Central memory CD8-positive, alpha-beta T cell (primary cell): ENCODE data around the gene SMIM45.

ENCODE experiments used
- ATAC-seq: fragments of 150-1000 bp; cut with Tn5 transposase; replicated peaks from 2 replicates; pipeline ENCODE4 v1.10.0; 2022; ENCODE audit warnings: mild to moderate bottlenecking, moderate FRiP score, moderate number of reproducible peaks; ENCODE audit not compliant: poor library complexity, severe bottlenecking; ENCODE audit errors: extremely low read depth
- DNase-seq, 2 donors: peaks; one replicate each; pipeline ENCODE4 v3.0.0; 2021; ENCODE audit warnings: low spot score in 2 of 2
- H3K27ac Mint-ChIP-seq: one replicate; pipeline ENCODE4 v1.8.0; 2022; ENCODE audit warnings: low read depth, mild to moderate bottlenecking, moderate library complexity, mixed read lengths
- H3K27me3 Mint-ChIP-seq: one replicate; pipeline ENCODE4 v1.8.0; 2022; ENCODE audit warnings: mixed read lengths
- H3K36me3 Mint-ChIP-seq: one replicate; pipeline ENCODE4 v1.8.0; 2022; ENCODE audit warnings: mild to moderate bottlenecking, moderate library complexity, mixed read lengths; ENCODE audit not compliant: insufficient read depth
- H3K4me1 Mint-ChIP-seq: one replicate; pipeline ENCODE4 v1.8.0; 2022; ENCODE audit warnings: mixed read lengths
- H3K4me3 Mint-ChIP-seq: one replicate; pipeline ENCODE4 v1.8.0; 2022; ENCODE audit warnings: mild to moderate bottlenecking, moderate library complexity, mixed read lengths
- H3K9me3 Mint-ChIP-seq: one replicate; pipeline ENCODE4 v1.8.0; 2022; ENCODE audit warnings: mixed read lengths

SMIM45 gene

GRCh38 chr22:41911001-41911611, 40.8 kb upstream of the SMIM45 start:
- DNase-seq (no peak), ATAC-seq (no peak)
- peak overlapping the region; percentile 38 for H3K27ac Mint-ChIP-seq
- peaks cover 3% of the 10 kb centered on the region for H3K36me3 Mint-ChIP-seq
- H3K27me3 Mint-ChIP-seq, result peaks cover 45% of the 10 kb centered on the region
- H3K4me1 Mint-ChIP-seq, result peaks cover 21% of the 10 kb centered on the region
- H3K9me3 Mint-ChIP-seq, result no peaks in the 10 kb centered on the region
- H3K4me3 Mint-ChIP-seq, result peak overlapping the region; percentile 68

DNA sequence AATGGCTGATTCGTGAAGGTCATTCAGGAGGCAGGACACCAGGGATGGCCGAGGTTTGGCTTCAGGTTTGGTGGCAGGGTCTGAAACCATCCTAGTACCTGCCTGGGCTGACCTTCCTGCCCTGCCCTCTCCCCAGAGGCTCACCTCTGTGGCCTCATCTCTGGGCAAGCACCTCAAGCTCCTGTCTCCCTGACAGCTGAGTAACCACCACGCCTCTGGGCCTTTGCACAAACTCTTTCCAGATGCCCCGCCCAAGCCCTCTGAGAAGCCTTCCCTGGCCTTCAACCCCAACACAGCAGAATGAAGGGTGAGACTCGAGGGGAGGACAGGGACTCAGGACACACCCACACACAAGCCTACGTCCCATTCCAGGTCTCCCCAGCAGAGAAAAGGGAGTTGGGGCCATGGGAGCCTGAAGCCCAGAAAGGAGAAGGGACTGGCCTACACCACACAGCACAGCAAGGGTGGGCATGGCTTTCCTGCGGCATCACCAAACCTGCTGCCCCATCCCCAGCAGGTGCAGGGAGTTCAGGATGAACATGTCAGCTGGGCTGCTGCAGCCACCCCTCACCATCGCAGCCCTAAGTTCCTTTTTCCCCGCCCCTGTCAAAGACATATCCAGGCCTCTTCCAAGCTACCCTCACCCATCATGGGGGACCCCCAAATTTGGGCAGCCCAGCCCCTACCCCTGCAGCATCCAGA, 39.5 kb upstream of the SMIM45 start:
- Mint-ChIP-seq H3K27ac (no peak overlapping the region), H3K4me1 (peaks cover 19% of the 10 kb centered on the region), H3K27me3 (peaks cover 59% of the 10 kb centered on the region), H3K4me3 (peak overlapping the region; percentile 60), H3K9me3 (no peaks in the 10 kb centered on the region), H3K36me3 (peaks cover 3% of the 10 kb centered on the region)
- DNase-seq (no peak), ATAC-seq (no peak)

DNA sequence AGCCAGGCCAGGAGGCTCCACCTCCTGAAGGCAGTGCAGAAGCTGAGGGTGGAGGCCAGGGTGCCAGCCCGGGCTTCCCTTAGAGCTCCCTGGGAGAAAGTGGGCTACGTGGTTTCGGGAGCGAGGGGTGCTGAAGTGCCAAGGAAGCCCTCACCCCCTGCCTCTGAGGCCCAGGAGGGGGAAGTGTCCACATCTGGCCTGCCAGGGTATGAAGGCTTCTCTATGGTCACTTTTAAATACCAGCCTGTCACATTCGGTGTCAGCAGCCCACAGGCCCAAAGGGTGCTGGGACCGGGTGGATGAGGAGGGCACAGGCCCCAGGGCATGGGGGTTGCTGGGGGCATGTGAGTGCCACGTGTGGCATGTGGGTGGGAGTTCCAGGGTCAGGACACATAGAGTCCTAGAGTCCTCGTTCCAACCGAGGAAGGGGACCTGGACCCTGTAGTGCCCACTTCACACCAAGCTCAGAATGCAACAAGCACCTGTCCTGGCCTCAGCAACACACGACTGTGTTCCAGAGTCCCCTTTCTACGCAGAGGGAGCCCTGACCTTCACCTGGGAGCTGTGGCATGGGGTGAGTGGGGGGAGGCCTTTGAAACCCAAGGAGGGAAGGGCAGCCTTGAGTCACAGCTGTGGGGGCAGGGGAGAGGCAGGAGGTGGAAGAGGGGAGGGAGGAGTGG, 38.8 kb upstream of the SMIM45 start:
- no peak for DNase-seq
- Mint-ChIP-seq H3K27me3 (peaks cover 60% of the 10 kb centered on the region), H3K9me3 (no peaks in the 10 kb centered on the region), H3K4me1 (peaks cover 14% of the 10 kb centered on the region), H3K36me3 (peaks cover 3% of the 10 kb centered on the region), H3K27ac (no peak overlapping the region), H3K4me3 (peak overlapping the region; percentile 60)
- ATAC-seq, result no peak

GRCh38 chr22:41913842-41914534, 38.0 kb upstream of the SMIM45 start:
- peak overlapping the region; percentile 60 for H3K4me3 Mint-ChIP-seq
- H3K36me3 Mint-ChIP-seq, result peaks cover 2% of the 10 kb centered on the region
- peaks cover 6% of the 10 kb centered on the region for H3K4me1 Mint-ChIP-seq
- ATAC-seq, result no peak
- no peak overlapping the region for H3K27ac Mint-ChIP-seq
- H3K9me3 Mint-ChIP-seq, result no peaks in the 10 kb centered on the region
- H3K27me3 Mint-ChIP-seq, result peaks cover 59% of the 10 kb centered on the region
- no peak for DNase-seq

GRCh38 chr22:41914611-41915034, 37.3 kb upstream of the SMIM45 start:
- no peak for ATAC-seq
- Mint-ChIP-seq H3K4me1 (no peaks in the 10 kb centered on the region), H3K27ac (no peak overlapping the region), H3K27me3 (peaks cover 53% of the 10 kb centered on the region), H3K4me3 (peak overlapping the region; percentile 37), H3K9me3 (no peaks in the 10 kb centered on the region), H3K36me3 (peaks cover 2% of the 10 kb centered on the region)
- no peak for DNase-seq

GRCh38 chr22:41915035-41915785, 36.7 kb upstream of the SMIM45 start, which contains the start of gene SHISA8:
SHISA8 (minus strand) TSS chr22:41915074; CDS start chr22:41914667, 407 bp downstream.
- Mint-ChIP-seq H3K36me3 (peaks cover 2% of the 10 kb centered on the region), H3K9me3 (no peaks in the 10 kb centered on the region), H3K4me3 (peak within 1 kb of the TSS; percentile 60), H3K27me3 (peaks cover 51% of the 10 kb centered on the region), H3K4me1 (peaks cover 2% of the 10 kb centered on the region), H3K27ac (no peak within 1 kb of the TSS)
- DNase-seq (peak in 1 of 2 donors; percentile 30), ATAC-seq (peak; percentile 63)

- Mint-ChIP-seq H3K9me3 (no peaks in the 10 kb centered on the region), H3K27me3 (peaks cover 51% of the 10 kb centered on the region), H3K4me3 (peak overlapping the region; percentile 37), H3K36me3 (peaks cover 3% of the 10 kb centered on the region), H3K4me1 (peaks cover 5% of the 10 kb centered on the region), H3K27ac (no peak overlapping the region)
- no peak for ATAC-seq
- DNase-seq, result no peak
Measured at GRCh38 chr22:41915786-41916493, 36.0 kb upstream of the SMIM45 start.

DNA sequence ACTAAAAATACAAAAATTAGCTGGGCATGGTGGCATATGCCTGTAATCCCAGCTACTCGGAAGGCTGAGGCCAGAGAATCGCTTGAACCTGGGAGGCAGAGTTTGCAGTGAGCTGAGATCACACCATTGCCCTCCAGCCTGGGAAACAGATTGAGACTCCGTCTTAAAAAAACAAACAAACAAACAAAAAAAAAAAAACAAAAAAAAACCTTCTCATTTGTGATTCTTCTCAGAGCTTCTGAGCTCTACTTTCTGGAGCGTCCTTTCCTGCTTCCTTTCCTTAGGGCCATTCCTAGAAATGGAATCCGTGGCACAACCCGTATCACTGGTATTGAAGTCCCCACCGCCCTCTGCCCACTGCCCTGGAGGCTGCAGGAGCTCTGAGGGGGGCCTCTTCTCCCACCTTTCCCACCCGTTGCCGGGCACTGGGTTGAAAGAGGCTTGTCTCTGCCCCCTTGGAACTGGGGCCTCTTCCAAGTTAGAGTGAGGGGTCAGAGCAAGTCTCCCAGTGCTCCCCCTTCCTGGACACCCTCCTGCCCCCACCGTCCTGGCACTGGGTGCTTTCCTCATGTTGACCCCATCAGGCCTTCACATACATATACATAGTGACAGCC, 35.1 kb upstream of the SMIM45 start:
- DNase-seq (no peak), ATAC-seq (no peak)
- H3K4me1 Mint-ChIP-seq, result peaks cover 5% of the 10 kb centered on the region
- peaks cover 43% of the 10 kb centered on the region for H3K27me3 Mint-ChIP-seq
- H3K27ac Mint-ChIP-seq, result no peak overlapping the region
- no peak overlapping the region for H3K4me3 Mint-ChIP-seq
- peaks cover 3% of the 10 kb centered on the region for H3K36me3 Mint-ChIP-seq
- H3K9me3 Mint-ChIP-seq, result no peaks in the 10 kb centered on the region

- ATAC-seq (no peak), DNase-seq (no peak)
- Mint-ChIP-seq H3K36me3 (peaks cover 2% of the 10 kb centered on the region), H3K4me3 (no peak overlapping the region), H3K4me1 (peaks cover 5% of the 10 kb centered on the region), H3K27me3 (peaks cover 37% of the 10 kb centered on the region), H3K9me3 (no peaks in the 10 kb centered on the region), H3K27ac (no peak overlapping the region)
Measured at GRCh38 chr22:41917375-41917902, 34.5 kb upstream of the SMIM45 start.

DNA sequence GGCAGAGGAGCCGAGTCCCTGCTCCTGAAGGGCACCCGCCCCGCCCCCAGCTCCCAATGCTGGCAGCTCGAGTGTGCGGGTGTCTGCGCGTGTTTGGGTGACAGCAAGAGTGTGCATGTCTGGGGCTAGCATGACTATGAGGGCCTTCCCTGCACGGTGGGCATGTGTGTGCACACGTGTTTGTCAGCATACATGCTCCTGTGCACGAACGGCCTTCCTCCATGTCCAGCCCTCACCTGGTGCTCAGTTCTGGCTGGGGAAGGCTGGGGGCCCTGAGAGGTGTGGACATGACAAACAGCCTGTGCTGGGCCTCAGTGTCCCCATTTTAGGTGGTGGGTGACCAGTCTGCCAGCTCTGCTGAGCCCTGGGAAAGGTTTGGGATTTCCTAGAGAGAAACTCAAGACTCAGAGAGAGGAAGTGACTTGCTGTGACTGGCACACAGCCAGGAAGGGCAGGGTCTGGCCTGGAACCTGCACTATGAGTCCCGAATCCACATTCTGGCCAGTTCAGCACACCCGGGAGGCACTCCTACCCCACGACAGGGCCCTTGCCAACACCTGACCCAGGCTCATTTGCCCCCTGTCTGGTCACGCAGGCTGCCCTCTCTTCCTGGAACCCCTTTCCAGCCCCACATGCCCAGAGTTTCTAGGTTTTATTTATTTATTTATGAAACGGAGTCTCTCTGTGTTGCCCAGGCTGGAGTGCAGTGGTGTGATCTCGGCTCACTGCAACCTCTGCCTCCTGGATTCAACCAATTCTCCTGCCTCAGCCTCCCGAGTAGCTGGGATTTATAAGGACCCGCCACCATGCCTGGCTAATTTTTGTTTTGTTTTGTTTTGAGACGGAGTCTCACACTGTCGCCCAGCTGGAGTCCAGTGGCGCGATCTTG, 33.8 kb upstream of the SMIM45 start:
- no peak for DNase-seq
- H3K36me3 Mint-ChIP-seq, result peaks cover 2% of the 10 kb centered on the region
- H3K4me3 Mint-ChIP-seq, result no peak overlapping the region
- H3K9me3 Mint-ChIP-seq, result no peaks in the 10 kb centered on the region
- peaks cover 5% of the 10 kb centered on the region for H3K4me1 Mint-ChIP-seq
- H3K27ac Mint-ChIP-seq, result no peak overlapping the region
- no peak for ATAC-seq
- peaks cover 30% of the 10 kb centered on the region for H3K27me3 Mint-ChIP-seq
